HG02642 (cell line): ENCODE data around the gene ASTN2.

Experiments used
- ATAC-seq: cut with Tn5 transposase; IDR thresholded peaks from one replicate; pipeline ENCODE4 v1.9.1; 2021; ENCODE audit warnings: mild to moderate bottlenecking; ENCODE audit not compliant: unreplicated experiment, poor library complexity

Gene ASTN2

GRCh38 chr9:116987721-116988485 is 427.0 kb downstream of the ASTN2 start:
- no peak for ATAC-seq

GRCh38 chr9:116986015-116986414 is 428.8 kb downstream of the ASTN2 start:
- no peak for ATAC-seq

- ATAC-seq, result no peak
Observed at GRCh38 chr9:116985596-116985995, 429.3 kb downstream of the ASTN2 start.

- no peak for ATAC-seq
Observed at GRCh38 chr9:116984111-116984510, 430.7 kb downstream of the ASTN2 start.

GRCh38 chr9:116980582-116981120 is 434.2 kb downstream of the ASTN2 start:
- ATAC-seq, result no peak

GRCh38 chr9:116979456-116979855 is 435.4 kb downstream of the ASTN2 start:
- no peak for ATAC-seq

GRCh38 chr9:116978155-116978554 is 436.7 kb downstream of the ASTN2 start:
- no peak for ATAC-seq

GRCh38 chr9:116975126-116975525 is 439.7 kb downstream of the ASTN2 start:
- ATAC-seq, result no peak

GRCh38 chr9:116966199-116966598 is 448.7 kb downstream of the ASTN2 start:
- no peak for ATAC-seq

GRCh38 chr9:116964258-116964657 is 450.6 kb downstream of the ASTN2 start:
- no peak for ATAC-seq

GRCh38 chr9:116959809-116960208 is 455.0 kb downstream of the ASTN2 start:
- no peak for ATAC-seq

GRCh38 chr9:116958881-116959280 is 456.0 kb downstream of the ASTN2 start:
- no peak for ATAC-seq

GRCh38 chr9:116954731-116955130 is 460.1 kb downstream of the ASTN2 start:
- ATAC-seq, result no peak

GRCh38 chr9:116953271-116953670 is 461.6 kb downstream of the ASTN2 start:
- ATAC-seq, result no peak

GRCh38 chr9:116952436-116952810 is 462.4 kb downstream of the ASTN2 start:
- ATAC-seq, result no peak

GRCh38 chr9:116951588-116952435 is 463.0 kb downstream of the ASTN2 start:
- ATAC-seq, result peak; percentile 79

GRCh38 chr9:116945817-116946216 is 469.0 kb downstream of the ASTN2 start:
- ATAC-seq, result no peak

- no peak for ATAC-seq
Observed at GRCh38 chr9:116944714-116945534, 469.9 kb downstream of the ASTN2 start.

GRCh38 chr9:116943970-116944369 is 470.9 kb downstream of the ASTN2 start:
- no peak for ATAC-seq

GRCh38 chr9:116942593-116943061 is 472.2 kb downstream of the ASTN2 start:
- no peak for ATAC-seq
